Stimulated activated effector memory CD8-positive, alpha-beta T cell treated with anti-CD3 and anti-CD28 coated beads, Interleukin-12 subunit alpha, Interleukin-12 subunit beta, amount 100 ng/mL, for 72 hours (primary cell): ENCODE data around the gene CTCF.

ENCODE experiments used
- ATAC-seq: fragments of 150-1000 bp; cut with Tn5 transposase; 2 replicates; pipeline ENCODE4 v1.10.0; 2021
- DNase-seq, 2 donors: peaks; one replicate each; pipeline ENCODE4 v3.0.0; 2021 to 2022; ENCODE audit warnings: low spot score in 2 of 2
- H3K27ac Mint-ChIP-seq: one replicate; pipeline ENCODE4 v1.8.0; 2022; ENCODE audit warnings: mild to moderate bottlenecking, mixed read lengths
- H3K36me3 Mint-ChIP-seq: one replicate; pipeline ENCODE4 v1.8.0; 2022; ENCODE audit warnings: mild to moderate bottlenecking, mixed read lengths
- H3K4me1 Mint-ChIP-seq: one replicate; pipeline ENCODE4 v1.8.0; 2022; ENCODE audit warnings: mixed read lengths
- H3K4me3 Mint-ChIP-seq: one replicate; pipeline ENCODE4 v1.8.0; 2022; ENCODE audit warnings: mild to moderate bottlenecking, mixed read lengths
- H3K9me3 Mint-ChIP-seq: one replicate; pipeline ENCODE4 v1.8.0; 2022; ENCODE audit warnings: mixed read lengths

Gene CTCF

GRCh38 chr16:67666032-67666551, 103.8 kb downstream of the CTCF start:
- no peak for DNase-seq

GRCh38 chr16:67666559-67667452, 104.5 kb downstream of the CTCF start, which contains the start of the genes C16orf86 and ENKD1:
TSS of gene C16orf86 (plus strand) at chr16:67666814. CDS start at chr16:67666971, 157 bp downstream.
TSS of gene ENKD1 (minus strand) at chr16:67666750. CDS start at chr16:67666442, 308 bp downstream.
- peak within 1 kb of the TSS; percentile 87 for H3K27ac Mint-ChIP-seq
- H3K9me3 Mint-ChIP-seq: no peaks in the 10 kb centered on the region
- peak; percentile 80 for ATAC-seq
- H3K4me1 Mint-ChIP-seq: peaks cover 17% of the 10 kb centered on the region
- peak within 1 kb of the TSS; percentile 81 for H3K4me3 Mint-ChIP-seq
- H3K36me3 Mint-ChIP-seq: no peaks in the 10 kb centered on the region
- DNase-seq: peak; percentile 67 to 86

More at GRCh38 chr16:67666032-67666551, 103.8 kb downstream of the CTCF start:
- peak; percentile 9 for ATAC-seq
- Mint-ChIP-seq H3K36me3 (peaks cover 4% of the 10 kb centered on the region), H3K4me3 (peak overlapping the region; percentile 81), H3K9me3 (no peaks in the 10 kb centered on the region), H3K27ac (peak overlapping the region; percentile 87), H3K4me1 (peaks cover 24% of the 10 kb centered on the region)

- ATAC-seq (no peak), DNase-seq (no peak)
- peak overlapping the region; percentile 87 for H3K27ac Mint-ChIP-seq
- H3K4me3 Mint-ChIP-seq: peak overlapping the region; percentile 81
- no peaks in the 10 kb centered on the region for H3K36me3 Mint-ChIP-seq
- H3K9me3 Mint-ChIP-seq: no peaks in the 10 kb centered on the region
- H3K4me1 Mint-ChIP-seq: peaks cover 16% of the 10 kb centered on the region
Observed at GRCh38 chr16:67667453-67667816, 105.1 kb downstream of the CTCF start.

GRCh38 chr16:67667817-67668494, 105.6 kb downstream of the CTCF start:
- Mint-ChIP-seq H3K36me3 (no peaks in the 10 kb centered on the region), H3K4me1 (peaks cover 16% of the 10 kb centered on the region), H3K27ac (no peak overlapping the region), H3K9me3 (no peaks in the 10 kb centered on the region), H3K4me3 (peak overlapping the region; percentile 81)
- DNase-seq (peak; percentile 44 to 79), ATAC-seq (peak; percentile 87)

- DNase-seq (no peak), ATAC-seq (no peak)
- peak overlapping the region; percentile 3 for H3K4me3 Mint-ChIP-seq
- H3K9me3 Mint-ChIP-seq: no peaks in the 10 kb centered on the region
- peaks cover 16% of the 10 kb centered on the region for H3K4me1 Mint-ChIP-seq
- no peaks in the 10 kb centered on the region for H3K36me3 Mint-ChIP-seq
- peak overlapping the region; percentile 49 for H3K27ac Mint-ChIP-seq
Observed at GRCh38 chr16:67668495-67669157, 106.3 kb downstream of the CTCF start.

GRCh38 chr16:67669499-67670101, 107.3 kb downstream of the CTCF start:
- Mint-ChIP-seq H3K27ac (no peak overlapping the region), H3K4me3 (no peak overlapping the region), H3K36me3 (peaks cover 3% of the 10 kb centered on the region), H3K9me3 (no peaks in the 10 kb centered on the region), H3K4me1 (peaks cover 16% of the 10 kb centered on the region)
- DNase-seq (no peak), ATAC-seq (no peak)

- Mint-ChIP-seq H3K27ac (peak overlapping the region; percentile 26), H3K36me3 (peaks cover 13% of the 10 kb centered on the region), H3K4me1 (peaks cover 9% of the 10 kb centered on the region), H3K9me3 (no peaks in the 10 kb centered on the region), H3K4me3 (no peak overlapping the region)
- DNase-seq (no peak), ATAC-seq (no peak)
Observed at GRCh38 chr16:67672306-67672705, 110.0 kb downstream of the CTCF start.

- peaks cover 13% of the 10 kb centered on the region for H3K36me3 Mint-ChIP-seq
- ATAC-seq: peak; percentile 42
- DNase-seq: no peak
- H3K27ac Mint-ChIP-seq: peak overlapping the region; percentile 26
- H3K4me1 Mint-ChIP-seq: peaks cover 9% of the 10 kb centered on the region
- H3K9me3 Mint-ChIP-seq: no peaks in the 10 kb centered on the region
- H3K4me3 Mint-ChIP-seq: no peak overlapping the region
Observed at GRCh38 chr16:67672739-67673662, 110.7 kb downstream of the CTCF start.

GRCh38 chr16:67673712-67674580, 111.6 kb downstream of the CTCF start:
- Mint-ChIP-seq H3K36me3 (peaks cover 13% of the 10 kb centered on the region), H3K27ac (peak overlapping the region; percentile 92), H3K4me3 (no peak overlapping the region), H3K9me3 (no peaks in the 10 kb centered on the region), H3K4me1 (peaks cover 9% of the 10 kb centered on the region)
- ATAC-seq (no peak), DNase-seq (no peak)

GRCh38 chr16:67674851-67675578, 112.7 kb downstream of the CTCF start:
- ATAC-seq: peak; percentile 8
- no peak for DNase-seq
- H3K27ac Mint-ChIP-seq: peak overlapping the region; percentile 92

GRCh38 chr16:67675579-67675935, 113.2 kb downstream of the CTCF start:
- no peaks in the 10 kb centered on the region for H3K9me3 Mint-ChIP-seq
- no peak overlapping the region for H3K4me3 Mint-ChIP-seq
- no peak overlapping the region for H3K27ac Mint-ChIP-seq
- H3K36me3 Mint-ChIP-seq: peaks cover 23% of the 10 kb centered on the region
- peaks cover 9% of the 10 kb centered on the region for H3K4me1 Mint-ChIP-seq
- no peak for DNase-seq
- ATAC-seq: no peak

More at GRCh38 chr16:67674851-67675578, 112.7 kb downstream of the CTCF start:
- Mint-ChIP-seq H3K36me3 (peaks cover 17% of the 10 kb centered on the region), H3K4me3 (no peak overlapping the region), H3K4me1 (peaks cover 9% of the 10 kb centered on the region), H3K9me3 (no peaks in the 10 kb centered on the region)

GRCh38 chr16:67675999-67676398, 113.7 kb downstream of the CTCF start:
- Mint-ChIP-seq H3K27ac (no peak overlapping the region), H3K4me3 (no peak overlapping the region), H3K4me1 (peaks cover 9% of the 10 kb centered on the region), H3K36me3 (peaks cover 26% of the 10 kb centered on the region), H3K9me3 (no peaks in the 10 kb centered on the region)
- ATAC-seq (no peak), DNase-seq (no peak)

- H3K4me1 Mint-ChIP-seq: peaks cover 9% of the 10 kb centered on the region
- no peak overlapping the region for H3K4me3 Mint-ChIP-seq
- ATAC-seq (no peak), DNase-seq (no peak)
- no peak overlapping the region for H3K27ac Mint-ChIP-seq
- H3K36me3 Mint-ChIP-seq: peaks cover 26% of the 10 kb centered on the region
- H3K9me3 Mint-ChIP-seq: no peaks in the 10 kb centered on the region
Observed at GRCh38 chr16:67676516-67676915, 114.2 kb downstream of the CTCF start.
